HT-29 (cell line): ENCODE results near the gene OBSCN. TPM values are rescaled to one million over a fixed set of nuclear protein-coding genes. Genes with fewer than 3 reads are reported as not detected.
A peak's percentile ranks its signal among the peaks of the same experiment; 100 is the strongest.

Experiments used
- DNase-seq: peaks from one replicate; pipeline ENCODE4 v3.0.0-alpha.2; 2015; ENCODE audit warnings: low spot score
- total RNA-seq: library from RNA; depleted of rRNA; stranded (reverse); fragments of >200 nt; shearing (Covaris generic); gene quantifications from 2 replicates; pipeline ENCODE4 v1.2.3, GENCODE V29; 2014

Gene OBSCN
- total RNA-seq, 1 experiment from 2014 or later: 16.7 TPM

- DNase-seq: no peak
Measured at GRCh38 chr1:228365271-228366061, 157.6 kb downstream of the OBSCN start.

GRCh38 chr1:228366062-228366865, 158.4 kb downstream of the OBSCN start:
- no peak for DNase-seq

- DNase-seq: no peak
Measured at GRCh38 chr1:228366866-228367741, 159.3 kb downstream of the OBSCN start.

- DNase-seq: no peak
Measured at GRCh38 chr1:228367798-228368791, 160.3 kb downstream of the OBSCN start.

GRCh38 chr1:228368801-228369607, 161.2 kb downstream of the OBSCN start:
- DNase-seq: no peak

- no peak for DNase-seq
Measured at GRCh38 chr1:228369608-228370438, 162.0 kb downstream of the OBSCN start.

- DNase-seq: no peak
Measured at GRCh38 chr1:228370439-228370940, 162.6 kb downstream of the OBSCN start.

- DNase-seq: peak; percentile 32
Measured at GRCh38 chr1:228370941-228371740, 163.3 kb downstream of the OBSCN start.

GRCh38 chr1:228371741-228372182, 163.9 kb downstream of the OBSCN start:
- DNase-seq: no peak

- peak; percentile 43 for DNase-seq
Measured at GRCh38 chr1:228372183-228373003, 164.5 kb downstream of the OBSCN start.

GRCh38 chr1:228373004-228373680, 165.3 kb downstream of the OBSCN start:
- DNase-seq: no peak

- DNase-seq: no peak
Measured at GRCh38 chr1:228373681-228374571, 166.1 kb downstream of the OBSCN start.

- no peak for DNase-seq
Measured at GRCh38 chr1:228374711-228375577, 167.1 kb downstream of the OBSCN start.
